GM12872 (cell line): ENCODE results near the gene TRAF3IP1.

Experiments
- CTCF ChIP-seq: IDR thresholded peaks from 3 replicates; pipeline ENCODE4 v1.5.1; 2011; ENCODE audit warnings: low read depth, mild to moderate bottlenecking, low read length, moderate library complexity; ENCODE audit not compliant: insufficient read depth

TRAF3IP1 gene

GRCh38 chr2:238331916-238332315 lies 11.6 kb downstream of the TRAF3IP1 start:
- TF ChIP-seq CTCF: no peak

DNA sequence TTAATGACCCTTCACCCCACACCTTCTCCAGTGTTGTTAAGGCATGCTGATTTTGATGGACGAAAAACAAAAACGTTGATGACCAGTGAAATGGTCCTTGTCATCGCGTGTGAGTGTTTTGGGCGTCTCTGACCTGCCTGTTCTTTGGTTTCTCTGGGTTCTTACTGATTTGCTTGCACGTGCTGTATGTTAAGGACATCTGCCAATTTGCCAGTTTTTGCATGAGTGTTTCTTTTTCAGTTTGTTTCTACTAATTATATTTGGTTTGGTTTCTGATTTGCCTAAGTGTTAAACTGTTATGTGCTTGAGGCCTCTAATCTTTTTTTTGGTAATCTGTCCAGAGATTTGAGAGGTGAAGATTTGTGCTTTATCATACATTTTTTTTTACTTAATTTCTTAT lies 14.6 kb downstream of the TRAF3IP1 start:
- TF ChIP-seq CTCF: no peak

GRCh38 chr2:238336151-238336550 lies 15.8 kb downstream of the TRAF3IP1 start:
- TF ChIP-seq CTCF: no peak

- TF ChIP-seq CTCF: no peak
Measured at GRCh38 chr2:238336793-238337444, 16.6 kb downstream of the TRAF3IP1 start.

DNA sequence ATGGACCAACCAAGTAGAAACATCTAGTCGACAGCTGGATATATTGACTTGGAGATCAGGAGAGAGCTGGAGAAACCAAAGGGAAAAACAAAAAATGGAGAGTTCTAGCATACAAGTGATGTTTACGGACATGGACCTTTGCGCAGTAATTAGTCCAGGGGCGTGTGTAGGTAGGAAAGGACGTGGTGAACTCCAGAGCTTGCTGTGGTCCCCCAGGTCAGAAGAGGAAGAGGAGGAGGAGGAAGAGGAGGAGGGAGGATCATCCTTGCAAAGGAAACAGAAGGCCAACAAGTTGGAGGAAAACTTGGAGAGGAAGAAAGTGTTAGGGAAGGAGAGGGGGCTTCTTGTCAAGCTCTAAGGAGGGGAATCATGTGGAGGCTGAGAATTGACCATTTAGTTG lies 17.5 kb downstream of the TRAF3IP1 start:
- TF ChIP-seq CTCF: no peak

DNA sequence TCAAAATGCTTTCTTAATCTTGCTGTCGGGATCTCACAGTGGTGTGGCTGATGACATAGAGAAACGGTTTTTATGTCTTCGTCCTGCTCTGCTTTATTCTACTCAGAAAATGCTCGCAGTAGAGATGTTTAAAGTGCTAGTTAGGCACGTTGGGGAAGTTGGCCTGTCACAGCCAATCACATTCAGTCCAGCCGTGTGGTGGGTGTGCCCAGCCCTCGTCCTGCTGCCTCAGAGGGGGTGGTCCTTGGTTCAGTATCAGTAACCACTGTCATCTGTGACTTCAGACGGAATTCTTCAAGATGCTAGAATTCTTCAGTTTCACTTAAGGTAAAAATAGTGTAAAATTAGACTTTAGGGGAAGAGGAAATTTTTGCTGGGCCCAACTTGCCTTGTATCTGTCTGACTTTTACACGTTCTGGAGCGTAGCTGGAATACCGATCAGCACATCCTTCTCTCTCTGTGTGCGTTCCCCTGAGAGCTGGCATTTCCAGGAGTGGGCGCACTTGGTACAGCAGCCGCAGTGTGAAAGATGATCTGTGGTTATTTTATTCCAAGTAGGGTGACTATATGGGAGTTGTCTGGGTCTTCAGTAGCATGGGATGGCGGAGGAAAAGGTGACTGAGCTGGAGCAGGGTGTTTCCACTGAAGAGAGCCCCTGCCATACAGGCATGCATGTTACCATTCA lies 18.5 kb downstream of the TRAF3IP1 start:
- TF ChIP-seq CTCF: no peak

GRCh38 chr2:238339395-238339780 lies 19.1 kb downstream of the TRAF3IP1 start:
- no peak for TF ChIP-seq CTCF
